Mesendoderm (in vitro differentiated cells): Measurements from ENCODE around the gene ARHGEF26.

Source experiments
- DNase-seq: peaks from one replicate; pipeline ENCODE4 v3.0.0; 2013
- H2AK5ac ChIP-seq: 2 replicates; pipeline ENCODE4 v1.6.1; 2013; ENCODE audit warnings: low read length, inconsistent platforms
- H2BK120ac ChIP-seq: 2 replicates; pipeline ENCODE4 v1.6.1; 2013; ENCODE audit warnings: low read depth, mild to moderate bottlenecking, low read length, moderate library complexity, mixed read lengths
- H2BK15ac ChIP-seq: replicated peaks from 2 replicates; pipeline ENCODE4 v1.6.1; 2013; ENCODE audit warnings: low read depth, mild to moderate bottlenecking, moderate library complexity
- H2BK5ac ChIP-seq: 2 replicates; pipeline ENCODE4 v1.6.1; 2013; ENCODE audit warnings: low read length, inconsistent platforms
- H3K18ac ChIP-seq: 2 replicates; pipeline ENCODE4 v1.6.1; 2013; ENCODE audit warnings: mild to moderate bottlenecking, low read length, mixed read lengths
- H3K23ac ChIP-seq: one replicate; pipeline ENCODE4 v1.6.1; 2013; ENCODE audit warnings: low read length
- H3K27ac ChIP-seq: 2 replicates; pipeline ENCODE4 v1.5.1; 2013; ENCODE audit warnings: low read depth, mild to moderate bottlenecking, inconsistent platforms, low read length, moderate library complexity
- H3K27me3 ChIP-seq: 2 replicates; pipeline ENCODE4 v1.6.1; 2013; ENCODE audit warnings: low read length, control low read depth, mild to moderate bottlenecking, inconsistent platforms; ENCODE audit not compliant: insufficient read depth, poor library complexity
- H3K36me3 ChIP-seq: 2 replicates; pipeline ENCODE4 v1.6.1; 2013; ENCODE audit warnings: low read length, inconsistent platforms; ENCODE audit not compliant: control insufficient read depth, insufficient read depth
- H3K4ac ChIP-seq: one replicate; pipeline ENCODE4 v1.6.1; 2013; ENCODE audit warnings: low read depth, mild to moderate bottlenecking, low read length, moderate library complexity
- H3K4me1 ChIP-seq: 2 replicates; pipeline ENCODE4 v1.6.1; 2013; ENCODE audit warnings: low read depth, low read length, inconsistent platforms; ENCODE audit not compliant: control insufficient read depth
- H3K4me2 ChIP-seq: 2 replicates; pipeline ENCODE4 v1.6.1; 2013; ENCODE audit warnings: low read length
- H3K4me3 ChIP-seq: 2 replicates; pipeline ENCODE4 v1.5.1; 2013; ENCODE audit warnings: mild to moderate bottlenecking, low read length
- H3K56ac ChIP-seq: one replicate; pipeline ENCODE4 v1.6.1; 2013; ENCODE audit warnings: low read length
- H3K79me1 ChIP-seq: 2 replicates; pipeline ENCODE4 v1.6.1; 2013; ENCODE audit warnings: low read length, inconsistent platforms
- H3K79me2 ChIP-seq: 2 replicates; pipeline ENCODE4 v1.6.1; 2013; ENCODE audit warnings: mild to moderate bottlenecking, low read length; ENCODE audit not compliant: control insufficient read depth, insufficient read depth
- H3K9ac ChIP-seq: 2 replicates; pipeline ENCODE4 v1.6.1; 2013; ENCODE audit warnings: low read length, inconsistent platforms
- H4K5ac ChIP-seq: one replicate; pipeline ENCODE4 v1.6.1; 2013; ENCODE audit warnings: low read length
- H4K8ac ChIP-seq: one replicate; pipeline ENCODE4 v1.6.1; 2013; ENCODE audit warnings: low read depth, mild to moderate bottlenecking, control low read depth, low read length, moderate library complexity
- WGBS: extraction: QIAGEN DNeasy Blood & Tissue Kit; methylation state at CpG from one replicate; pipeline ENCODE4 v1.1.7; 2013; ENCODE audit warnings: low lambda C conversion rate, missing lambda C conversion rate; ENCODE audit not compliant: insufficient coverage; ENCODE audit errors: extremely low coverage; 5-methylcytosine and 5-hydroxymethylcytosine counted together

The ARHGEF26 gene

GRCh38 chr3:154168998-154169795, 48.0 kb downstream of the ARHGEF26 start:
- Histone ChIP-seq H3K9ac (no peak overlapping the region), H4K8ac (no peak overlapping the region), H2BK15ac (no peak overlapping the region), H3K4me2 (no peak overlapping the region), H3K4ac (no peak overlapping the region), H3K27ac (no peak overlapping the region), H3K79me1 (no peaks in the 10 kb centered on the region), H3K4me1 (no peaks in the 10 kb centered on the region), H3K36me3 (no peaks in the 10 kb centered on the region), H3K18ac (no peak overlapping the region), H3K79me2 (no peaks in the 10 kb centered on the region), H2BK120ac (no peak overlapping the region), H2BK5ac (no peak overlapping the region), H3K27me3 (no peaks in the 10 kb centered on the region), H3K56ac (no peak overlapping the region), H3K23ac (no peak overlapping the region), H4K5ac (no peak overlapping the region), H2AK5ac (no peak overlapping the region), H3K4me3 (no peak overlapping the region)
- no CpG with 5 or more reads among the region's 9 CpGs for WGBS
- DNase-seq: no peak

GRCh38 chr3:154169796-154170110, 48.6 kb downstream of the ARHGEF26 start:
- Histone ChIP-seq H2AK5ac (no peak overlapping the region), H4K5ac (no peak overlapping the region), H4K8ac (no peak overlapping the region), H3K4me2 (no peak overlapping the region), H3K79me2 (no peaks in the 10 kb centered on the region), H2BK5ac (no peak overlapping the region), H3K18ac (no peak overlapping the region), H3K23ac (no peak overlapping the region), H3K79me1 (no peaks in the 10 kb centered on the region), H3K36me3 (no peaks in the 10 kb centered on the region), H3K4ac (no peak overlapping the region), H3K27ac (no peak overlapping the region), H3K4me1 (no peaks in the 10 kb centered on the region), H3K27me3 (no peaks in the 10 kb centered on the region), H2BK120ac (no peak overlapping the region), H3K4me3 (no peak overlapping the region), H2BK15ac (no peak overlapping the region), H3K56ac (no peak overlapping the region), H3K9ac (no peak overlapping the region)
- no CpG with 5 or more reads among the region's 1 CpG for WGBS
- DNase-seq: no peak

GRCh38 chr3:154170300-154170699, 49.1 kb downstream of the ARHGEF26 start:
- H3K4me1 ChIP-seq: no peaks in the 10 kb centered on the region
- WGBS: no CpG with 5 or more reads among the region's 1 CpG
- no peak overlapping the region for H4K8ac ChIP-seq
- no peaks in the 10 kb centered on the region for H3K27me3 ChIP-seq
- no peaks in the 10 kb centered on the region for H3K79me2 ChIP-seq
- no peak overlapping the region for H3K9ac ChIP-seq
- H3K23ac ChIP-seq: no peak overlapping the region
- H3K4ac ChIP-seq: no peak overlapping the region
- H2BK5ac ChIP-seq: no peak overlapping the region
- no peak overlapping the region for H2AK5ac ChIP-seq
- no peaks in the 10 kb centered on the region for H3K36me3 ChIP-seq
- no peak for DNase-seq
- H2BK120ac ChIP-seq: no peak overlapping the region
- H3K27ac ChIP-seq: no peak overlapping the region
- no peak overlapping the region for H3K56ac ChIP-seq
- H3K4me3 ChIP-seq: no peak overlapping the region
- H2BK15ac ChIP-seq: no peak overlapping the region
- H3K4me2 ChIP-seq: no peak overlapping the region
- H3K18ac ChIP-seq: no peak overlapping the region
- no peak overlapping the region for H4K5ac ChIP-seq
- no peaks in the 10 kb centered on the region for H3K79me1 ChIP-seq

- no peak for DNase-seq
- WGBS: no CpG with 5 or more reads among the region's 3 CpGs
- H3K56ac ChIP-seq: no peak overlapping the region
- no peak overlapping the region for H2AK5ac ChIP-seq
- no peak overlapping the region for H3K4me3 ChIP-seq
- H3K79me2 ChIP-seq: no peaks in the 10 kb centered on the region
- no peaks in the 10 kb centered on the region for H3K27me3 ChIP-seq
- no peak overlapping the region for H2BK120ac ChIP-seq
- H3K79me1 ChIP-seq: peaks cover 1% of the 10 kb centered on the region
- H3K27ac ChIP-seq: no peak overlapping the region
- H3K9ac ChIP-seq: no peak overlapping the region
- no peak overlapping the region for H4K8ac ChIP-seq
- H2BK5ac ChIP-seq: no peak overlapping the region
- H3K23ac ChIP-seq: no peak overlapping the region
- no peak overlapping the region for H2BK15ac ChIP-seq
- no peak overlapping the region for H3K18ac ChIP-seq
- H3K4me1 ChIP-seq: no peaks in the 10 kb centered on the region
- no peak overlapping the region for H3K4me2 ChIP-seq
- no peak overlapping the region for H4K5ac ChIP-seq
- no peak overlapping the region for H3K4ac ChIP-seq
- no peaks in the 10 kb centered on the region for H3K36me3 ChIP-seq
These were observed 53.9 kb downstream of the ARHGEF26 start for GRCh38 chr3:154175041-154175440.

- H3K36me3 ChIP-seq: no peaks in the 10 kb centered on the region
- peaks cover under 1% of the 10 kb centered on the region for H3K4me1 ChIP-seq
- H2AK5ac ChIP-seq: no peak overlapping the region
- no peak overlapping the region for H4K5ac ChIP-seq
- DNase-seq: no peak
- no peak overlapping the region for H3K18ac ChIP-seq
- H2BK15ac ChIP-seq: no peak overlapping the region
- no peaks in the 10 kb centered on the region for H3K79me2 ChIP-seq
- H3K27me3 ChIP-seq: no peaks in the 10 kb centered on the region
- WGBS: no CpG with 5 or more reads among the region's 2 CpGs
- no peak overlapping the region for H3K4ac ChIP-seq
- no peak overlapping the region for H3K4me3 ChIP-seq
- no peak overlapping the region for H4K8ac ChIP-seq
- no peak overlapping the region for H3K27ac ChIP-seq
- no peak overlapping the region for H2BK120ac ChIP-seq
- H3K56ac ChIP-seq: no peak overlapping the region
- H2BK5ac ChIP-seq: no peak overlapping the region
- H3K4me2 ChIP-seq: no peak overlapping the region
- no peak overlapping the region for H3K9ac ChIP-seq
- peaks cover 1% of the 10 kb centered on the region for H3K79me1 ChIP-seq
- no peak overlapping the region for H3K23ac ChIP-seq
These were observed 54.8 kb downstream of the ARHGEF26 start for GRCh38 chr3:154176036-154176435.

GRCh38 chr3:154177406-154177805, 56.2 kb downstream of the ARHGEF26 start:
- Histone ChIP-seq H3K9ac (no peak overlapping the region), H3K79me2 (no peaks in the 10 kb centered on the region), H2AK5ac (no peak overlapping the region), H3K18ac (no peak overlapping the region), H3K27ac (no peak overlapping the region), H4K8ac (no peak overlapping the region), H3K79me1 (peaks cover 1% of the 10 kb centered on the region), H2BK15ac (no peak overlapping the region), H2BK120ac (no peak overlapping the region), H3K4me3 (no peak overlapping the region), H3K36me3 (no peaks in the 10 kb centered on the region), H3K4ac (no peak overlapping the region), H2BK5ac (no peak overlapping the region), H4K5ac (no peak overlapping the region), H3K4me1 (peaks cover 3% of the 10 kb centered on the region), H3K23ac (no peak overlapping the region), H3K27me3 (no peaks in the 10 kb centered on the region), H3K56ac (no peak overlapping the region), H3K4me2 (no peak overlapping the region)
- peak; percentile 58 for DNase-seq
- WGBS: no CpG with 5 or more reads among the region's 1 CpG
